ENCODE data around the gene MYO9B.

DNA sequence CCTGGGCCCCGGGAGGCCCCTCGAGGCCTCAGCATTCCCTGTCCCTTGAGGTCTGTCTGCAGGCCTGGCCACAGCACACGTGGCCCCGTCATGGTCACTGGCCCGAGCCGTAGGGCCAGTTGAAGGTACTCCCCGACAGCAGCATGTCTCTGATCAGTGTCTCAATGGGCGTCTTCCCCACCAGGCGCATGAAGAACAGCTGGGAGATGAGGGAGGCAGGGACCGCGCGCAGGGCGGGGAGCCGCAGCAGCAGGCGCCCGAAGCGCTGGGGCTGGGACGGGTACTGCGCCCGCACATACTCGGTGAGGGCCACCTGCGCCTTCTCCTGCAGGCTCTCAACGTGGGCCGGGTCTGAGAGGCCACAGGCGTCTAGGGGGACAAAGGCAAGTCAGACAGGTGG is 156.7 kb downstream of the MYO9B start:
- TF ChIP-seq, protein P1, sequence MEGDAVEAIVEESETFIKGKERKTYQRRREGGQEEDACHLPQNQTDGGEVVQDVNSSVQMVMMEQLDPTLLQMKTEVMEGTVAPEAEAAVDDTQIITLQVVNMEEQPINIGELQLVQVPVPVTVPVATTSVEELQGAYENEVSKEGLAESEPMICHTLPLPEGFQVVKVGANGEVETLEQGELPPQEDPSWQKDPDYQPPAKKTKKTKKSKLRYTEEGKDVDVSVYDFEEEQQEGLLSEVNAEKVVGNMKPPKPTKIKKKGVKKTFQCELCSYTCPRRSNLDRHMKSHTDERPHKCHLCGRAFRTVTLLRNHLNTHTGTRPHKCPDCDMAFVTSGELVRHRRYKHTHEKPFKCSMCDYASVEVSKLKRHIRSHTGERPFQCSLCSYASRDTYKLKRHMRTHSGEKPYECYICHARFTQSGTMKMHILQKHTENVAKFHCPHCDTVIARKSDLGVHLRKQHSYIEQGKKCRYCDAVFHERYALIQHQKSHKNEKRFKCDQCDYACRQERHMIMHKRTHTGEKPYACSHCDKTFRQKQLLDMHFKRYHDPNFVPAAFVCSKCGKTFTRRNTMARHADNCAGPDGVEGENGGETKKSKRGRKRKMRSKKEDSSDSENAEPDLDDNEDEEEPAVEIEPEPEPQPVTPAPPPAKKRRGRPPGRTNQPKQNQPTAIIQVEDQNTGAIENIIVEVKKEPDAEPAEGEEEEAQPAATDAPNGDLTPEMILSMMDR (IDR thresholded peaks at IDR 0.05 in 8 of 11, conservative IDR thresholded peaks at IDR 0.05 in 3 of 11): no peak
- TF ChIP-seq POLR2A (IDR thresholded peaks at IDR 0.05): no peak
- peak in 1 of 3 donors; percentile 31 for TF ChIP-seq POLR2AphosphoS5 (IDR thresholded peaks at IDR 0.05)

All from spleen (tissue), 7 donors.